Activated CD4-positive, alpha-beta T cell treated with anti-CD3 and anti-CD28 coated beads, Interleukin-2, amount 10 ng/mL, durations not matched to agents 7 days and 5 days (primary cell): ENCODE data around the gene PRG2. TPM values are rescaled to one million over a fixed set of nuclear protein-coding genes. Genes with fewer than 3 reads are reported as not detected.
"Not testable (repeated sequence)": the region's sequence is repeated elsewhere in the genome, so short reads cannot be mapped to it uniquely, and the experiment has no call there.

ENCODE experiments used
- CTCF ChIA-PET: fragments of 350-600 bp; sonication (Branson Sonifier 250); formaldehyde crosslinking; loops from one replicate; lab custom pipeline; 2021; ENCODE audit warnings: antibody characterized with exemption; lab: Charles Lee
- POLR2A ChIA-PET: fragments of 350-600 bp; sonication (Branson Sonifier 250); formaldehyde crosslinking; loops from one replicate; lab custom pipeline; 2021; ENCODE audit warnings: antibody characterized with exemption; lab: Charles Lee
- DNase-seq: peaks from one replicate; pipeline ENCODE4 v3.0.0-alpha.2; 2020
- H3K27ac Mint-ChIP-seq: one replicate; pipeline ENCODE4 v1.8.0; 2021; ENCODE audit warnings: mild to moderate bottlenecking, moderate library complexity, mixed read lengths
- H3K27me3 Mint-ChIP-seq: one replicate; pipeline ENCODE4 v1.8.0; 2021; ENCODE audit warnings: mixed read lengths
- H3K36me3 Mint-ChIP-seq: one replicate; pipeline ENCODE4 v1.8.0; 2021; ENCODE audit warnings: low read depth, mixed read lengths
- H3K4me1 Mint-ChIP-seq: one replicate; pipeline ENCODE4 v1.8.0; 2021; ENCODE audit warnings: mixed read lengths
- H3K4me3 Mint-ChIP-seq: one replicate; pipeline ENCODE4 v1.8.0; 2021; ENCODE audit warnings: mild to moderate bottlenecking, moderate library complexity, mixed read lengths
- H3K9me3 Mint-ChIP-seq: one replicate; pipeline ENCODE4 v1.8.0; 2021; ENCODE audit warnings: mixed read lengths
- total RNA-seq, 2 experiments: library from RNA; stranded (reverse); gene quantifications; one replicate each; pipeline ENCODE4 v1.2.3, GENCODE V29; 2021

The PRG2 gene
- total RNA-seq, 2 experiments from 2014 or later: 0.17 to 0.40 TPM

DNA sequence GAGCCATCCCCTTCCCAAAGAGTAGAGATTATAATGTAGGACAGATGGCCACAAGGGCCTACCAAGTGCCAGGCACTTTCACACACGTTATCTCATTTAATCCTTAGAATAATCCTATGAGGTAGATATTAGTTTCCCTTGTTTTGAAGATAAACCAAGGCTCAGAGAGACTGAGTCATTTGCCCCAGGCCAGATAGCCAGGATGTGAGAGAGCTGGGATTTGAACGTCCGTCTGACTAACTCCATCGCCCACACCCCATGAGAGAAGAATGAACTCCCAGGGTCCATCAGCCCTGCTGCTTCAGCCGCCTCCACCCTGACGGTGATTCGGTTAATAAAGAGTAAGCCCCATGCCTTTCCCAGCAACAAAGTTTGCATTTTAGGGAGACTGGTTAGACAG lies 20.2 kb downstream of the PRG2 start:
- Mint-ChIP-seq H3K4me1 (no peaks in the 10 kb centered on the region), H3K27me3 (no peaks in the 10 kb centered on the region), H3K27ac (no peak overlapping the region), H3K9me3 (no peaks in the 10 kb centered on the region), H3K4me3 (no peak overlapping the region), H3K36me3 (no peaks in the 10 kb centered on the region)
- ChIA-PET CTCF (interaction anchor here (0.6 to 2.1 kb wide), 3 partner anchors 25 to 486 kb away, joined by 3 to 4 read pairs (median 3); no protein-coding TSS in a partner anchor), POLR2A (no interaction called here)
- DNase-seq: no peak

DNA sequence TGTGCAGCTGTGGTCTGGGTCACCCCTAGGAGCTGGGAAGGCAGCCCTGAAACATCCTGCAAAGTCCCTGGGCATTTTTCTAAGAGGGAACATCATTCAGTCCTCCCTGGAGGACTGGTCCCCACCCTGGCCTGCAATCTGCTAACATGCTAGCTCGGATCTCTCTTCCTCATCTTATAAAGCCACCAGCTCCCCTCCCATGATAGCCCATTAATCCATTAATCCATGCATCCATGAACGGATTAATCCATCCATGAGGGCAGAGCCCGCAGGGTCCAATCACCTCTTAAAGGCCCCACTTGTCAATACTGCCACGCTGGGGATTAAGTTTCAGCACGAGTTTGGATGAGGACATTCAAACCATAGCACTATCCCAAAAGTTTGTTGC lies 21.6 kb downstream of the PRG2 start:
- Mint-ChIP-seq H3K27ac (peak overlapping the region; percentile 19), H3K4me1 (no peaks in the 10 kb centered on the region)
- POLR2A ChIA-PET: no interaction called here

DNA sequence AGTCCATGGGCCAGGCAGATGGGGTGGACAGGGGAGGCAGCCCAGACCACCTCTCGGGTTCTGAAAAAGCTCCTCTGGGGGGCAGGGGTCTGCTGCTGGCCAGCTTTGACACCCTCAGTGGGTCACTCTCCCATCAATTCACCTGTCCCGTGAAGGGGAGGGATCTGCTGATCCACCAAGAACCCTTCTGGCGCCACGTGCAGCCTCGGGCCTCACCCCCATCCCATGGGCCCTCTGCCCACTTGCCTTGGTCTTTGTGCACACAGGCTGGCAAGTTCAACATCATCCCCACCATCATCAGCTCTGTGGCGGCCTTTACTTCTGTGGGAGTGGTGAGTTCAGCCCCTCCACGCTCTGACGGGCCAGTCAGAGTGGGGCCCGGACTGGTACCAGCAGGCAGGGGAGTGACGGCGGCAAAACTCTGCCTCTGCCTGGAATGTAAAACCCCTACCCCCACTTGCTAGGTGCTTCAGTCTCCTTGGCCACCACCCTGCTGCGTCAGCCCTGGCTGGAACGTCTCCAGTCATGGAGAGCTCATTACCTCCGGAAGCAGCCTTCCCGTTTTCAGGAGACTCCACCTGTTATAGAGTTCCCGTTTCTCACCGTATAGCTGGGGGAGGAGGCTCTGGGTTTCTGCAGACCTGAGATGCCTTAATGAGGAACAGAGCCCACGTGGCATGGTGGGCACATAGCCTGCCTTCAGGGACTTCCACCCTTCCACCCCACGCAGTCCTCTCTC lies 22.2 kb downstream of the PRG2 start:
- Mint-ChIP-seq H3K4me1 (no peaks in the 10 kb centered on the region), H3K36me3 (no peaks in the 10 kb centered on the region)
- POLR2A ChIA-PET: no interaction called here

More for the DNA sequence above, 21.6 kb downstream of the PRG2 start:
- no peaks in the 10 kb centered on the region for H3K36me3 Mint-ChIP-seq
- no peak overlapping the region for H3K4me3 Mint-ChIP-seq
- CTCF ChIA-PET: interaction anchor here (0.6 to 1.0 kb wide), 2 partner anchors 9 to 19 kb away, joined by 3 to 4 read pairs; no protein-coding TSS in a partner anchor
- no peaks in the 10 kb centered on the region for H3K27me3 Mint-ChIP-seq
- no peak for DNase-seq
- H3K9me3 Mint-ChIP-seq: no peaks in the 10 kb centered on the region

DNA sequence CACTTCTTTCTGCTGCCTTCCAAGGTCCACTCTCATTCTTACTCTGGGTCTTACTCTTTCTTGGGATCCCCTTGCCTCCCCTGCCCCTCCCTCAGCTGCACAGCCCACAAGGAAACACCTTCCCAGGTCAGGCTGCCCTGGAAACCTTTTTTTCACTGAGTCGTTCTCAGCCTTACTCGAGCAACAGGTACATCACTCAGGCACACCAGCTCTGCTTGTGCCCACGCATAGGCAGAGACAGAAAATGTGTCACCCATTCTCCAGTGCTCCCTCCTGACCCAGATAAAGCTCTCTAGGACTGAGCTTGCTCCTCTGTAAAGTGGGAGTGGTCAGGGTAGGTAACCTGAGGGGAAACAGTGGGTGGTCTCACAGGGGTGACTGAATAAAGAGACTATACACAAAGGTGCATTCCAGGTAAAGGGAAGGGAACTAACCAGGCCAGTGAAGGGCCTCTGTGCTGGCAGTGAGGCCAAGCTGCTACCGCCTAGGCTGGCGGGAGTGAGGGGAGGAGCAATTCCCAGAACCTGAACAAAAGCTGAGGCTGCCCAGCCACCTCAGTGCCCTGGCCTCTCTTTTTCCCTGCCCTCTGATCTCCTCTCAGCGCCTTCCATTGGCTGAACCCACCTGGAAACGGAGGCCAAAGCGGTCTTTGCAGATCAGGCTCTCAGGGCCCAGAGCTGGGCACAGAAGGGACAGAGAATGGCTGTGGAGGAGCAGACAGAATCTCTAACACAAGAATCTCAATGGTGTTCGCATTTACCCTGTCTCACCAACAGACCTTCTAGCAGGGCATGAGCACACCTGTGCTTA lies 25.4 kb downstream of the PRG2 start:
- no peak overlapping the region for H3K4me3 Mint-ChIP-seq
- H3K4me1 Mint-ChIP-seq: no peaks in the 10 kb centered on the region
- ChIA-PET POLR2A (no interaction called here), CTCF (interaction anchor here (0.8 to 1.3 kb wide), 2 partner anchors 28 to 81 kb away, joined by 3 read pairs; no protein-coding TSS in a partner anchor)
- H3K27me3 Mint-ChIP-seq: no peaks in the 10 kb centered on the region
- H3K36me3 Mint-ChIP-seq: no peaks in the 10 kb centered on the region
- no peak for DNase-seq
- no peaks in the 10 kb centered on the region for H3K9me3 Mint-ChIP-seq
- no peak overlapping the region for H3K27ac Mint-ChIP-seq

More for the DNA sequence above, 22.2 kb downstream of the PRG2 start:
- Mint-ChIP-seq H3K27ac (peak overlapping the region; percentile 19), H3K4me3 (no peak overlapping the region), H3K27me3 (no peaks in the 10 kb centered on the region), H3K9me3 (no peaks in the 10 kb centered on the region)
- no peak for DNase-seq
- CTCF ChIA-PET: interaction anchor here (0.6 to 1.0 kb wide), 2 partner anchors 10 to 18 kb away, joined by 3 to 4 read pairs; no protein-coding TSS in a partner anchor

DNA sequence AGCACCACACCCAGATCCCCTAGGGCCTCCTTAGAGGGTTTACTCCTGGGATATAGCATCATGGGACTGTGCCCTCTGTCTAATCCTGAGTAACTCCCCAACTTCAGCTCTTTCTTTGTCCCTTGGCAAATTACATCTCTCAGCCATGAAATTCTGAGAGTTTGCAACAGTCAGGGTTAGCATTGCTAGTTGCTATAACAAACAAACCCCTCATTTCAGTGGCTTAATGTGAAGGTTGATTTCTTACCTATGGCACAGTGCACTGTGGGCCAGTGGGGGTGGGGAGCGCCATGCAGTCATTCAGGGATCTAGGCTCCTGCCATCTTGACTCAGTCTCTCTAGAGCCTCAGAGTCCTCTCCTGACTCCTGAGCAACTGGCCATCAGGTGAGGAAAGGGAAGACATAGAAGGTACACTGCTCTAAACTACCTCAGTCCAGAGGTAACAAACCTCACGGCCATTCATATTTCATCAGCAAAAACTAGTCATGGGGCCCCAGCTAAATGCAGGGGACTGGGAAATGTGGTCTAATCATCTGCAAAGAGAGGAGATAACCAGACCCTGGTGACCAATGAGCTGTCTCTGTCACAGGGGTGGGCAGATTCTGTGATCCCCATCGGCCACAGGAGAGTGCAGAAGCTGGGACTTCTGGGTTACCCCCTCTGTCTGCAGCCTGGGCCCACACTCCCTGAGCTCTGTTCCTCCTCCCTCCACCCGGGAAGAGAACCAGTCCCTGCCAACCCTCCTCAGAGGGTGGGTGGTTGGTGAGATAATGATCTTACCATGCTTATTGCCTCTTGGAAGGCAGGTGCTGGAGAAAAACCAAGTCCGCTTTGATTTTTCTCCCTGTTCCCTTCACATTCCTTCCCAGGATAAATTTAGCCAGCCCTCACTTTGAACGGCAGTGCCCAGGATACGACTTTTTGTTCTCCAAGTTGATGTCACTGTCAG lies 27.0 kb downstream of the PRG2 start:
- Mint-ChIP-seq H3K4me1 (no peaks in the 10 kb centered on the region), H3K27me3 (no peaks in the 10 kb centered on the region), H3K36me3 (no peaks in the 10 kb centered on the region), H3K27ac (no peak overlapping the region), H3K4me3 (no peak overlapping the region), H3K9me3 (no peaks in the 10 kb centered on the region)
- POLR2A ChIA-PET: no interaction called here
- no peak for DNase-seq
- CTCF ChIA-PET: interaction anchor here (1.2 to 1.7 kb wide), 3 partner anchors 10 to 30 kb away, joined by 3 to 4 read pairs (median 3); no protein-coding TSS in a partner anchor

DNA sequence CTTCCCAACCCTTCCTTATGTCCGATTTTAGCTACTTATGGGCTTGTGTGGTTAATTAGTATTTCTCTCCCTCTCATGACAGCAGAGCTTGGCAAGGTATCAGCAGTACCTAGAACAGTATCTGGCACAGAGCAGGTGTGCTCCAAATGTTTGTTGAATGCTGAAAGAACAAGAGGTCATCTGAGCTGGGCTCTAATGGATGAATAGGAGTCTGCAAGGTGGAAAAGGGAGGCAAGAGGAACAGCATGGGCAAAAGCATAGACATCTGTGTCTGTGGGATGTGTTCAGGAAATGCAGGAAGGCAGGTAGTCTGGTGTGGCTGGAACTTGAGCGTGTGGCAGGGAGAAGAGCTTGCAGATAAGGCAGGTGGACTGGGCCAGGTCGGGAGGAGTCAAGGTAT lies 28.5 kb downstream of the PRG2 start:
- ChIA-PET CTCF (interaction anchor here (0.6 to 1.7 kb wide), 4 partner anchors 11 to 341 kb away, joined by 3 to 4 read pairs (median 3); no protein-coding TSS in a partner anchor), POLR2A (no interaction called here)
- no peak overlapping the region for H3K4me3 Mint-ChIP-seq
- DNase-seq: no peak
- H3K36me3 Mint-ChIP-seq: no peaks in the 10 kb centered on the region
- H3K4me1 Mint-ChIP-seq: no peaks in the 10 kb centered on the region
- H3K9me3 Mint-ChIP-seq: no peaks in the 10 kb centered on the region
- H3K27me3 Mint-ChIP-seq: no peaks in the 10 kb centered on the region
- no peak overlapping the region for H3K27ac Mint-ChIP-seq

DNA sequence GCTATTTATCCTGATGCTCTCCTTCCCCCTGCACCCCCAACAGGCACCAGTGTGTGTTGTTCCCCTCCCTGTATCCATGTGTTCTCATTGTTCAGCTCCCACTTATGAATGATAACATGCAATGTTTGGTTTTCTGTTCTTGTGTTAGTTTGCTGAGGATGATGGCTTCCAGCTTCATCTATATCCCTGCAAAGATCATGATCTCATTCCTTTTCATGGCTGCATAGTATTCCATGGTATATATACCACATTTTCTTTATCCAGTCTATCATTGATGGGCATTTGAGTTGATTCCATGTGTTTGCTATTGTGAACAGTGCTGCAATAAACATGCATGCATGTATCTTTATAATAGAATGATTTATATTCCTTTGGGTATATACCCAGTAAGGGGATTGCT lies 29.0 kb downstream of the PRG2 start:
- H3K36me3 Mint-ChIP-seq, H3K4me1 Mint-ChIP-seq, H3K27ac Mint-ChIP-seq, POLR2A ChIA-PET, H3K27me3 Mint-ChIP-seq, DNase-seq, H3K9me3 Mint-ChIP-seq, H3K4me3 Mint-ChIP-seq: not testable (repeated sequence)
- CTCF ChIA-PET: interaction anchor here (0.9 kb wide), 1 partner anchor 132 kb away, joined by 3 read pairs; no protein-coding TSS in a partner anchor

DNA sequence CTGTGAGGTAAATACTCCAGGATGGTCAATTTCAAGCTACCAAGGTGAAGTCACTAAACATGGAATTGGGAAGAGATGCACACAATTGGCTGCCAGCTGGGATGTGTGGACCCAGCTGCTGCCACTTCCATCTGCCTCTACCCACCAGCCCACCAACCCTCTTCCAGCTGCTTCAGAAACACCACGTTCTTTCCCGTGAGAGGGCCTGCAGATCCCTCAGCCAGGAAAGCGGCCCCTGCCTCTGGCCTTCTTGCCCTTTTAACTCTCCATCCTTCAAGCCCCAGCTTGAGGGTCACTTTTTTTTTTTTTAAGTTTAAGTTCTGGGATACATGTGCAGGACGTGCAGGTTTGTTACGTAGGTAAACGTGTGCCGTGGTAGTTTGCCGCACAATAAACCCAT lies 29.5 kb downstream of the PRG2 start:
- Mint-ChIP-seq H3K27ac (no peak overlapping the region), H3K36me3 (no peaks in the 10 kb centered on the region), H3K4me1 (peaks cover 4% of the 10 kb centered on the region), H3K9me3 (no peaks in the 10 kb centered on the region), H3K27me3 (peaks cover 8% of the 10 kb centered on the region), H3K4me3 (no peak overlapping the region)
- ChIA-PET CTCF (interaction anchor here (0.6 to 1.3 kb wide), 3 partner anchors 81 to 132 kb away, joined by 3 to 8 read pairs (median 3); no protein-coding TSS in a partner anchor), POLR2A (no interaction called here)
- no peak for DNase-seq

DNA sequence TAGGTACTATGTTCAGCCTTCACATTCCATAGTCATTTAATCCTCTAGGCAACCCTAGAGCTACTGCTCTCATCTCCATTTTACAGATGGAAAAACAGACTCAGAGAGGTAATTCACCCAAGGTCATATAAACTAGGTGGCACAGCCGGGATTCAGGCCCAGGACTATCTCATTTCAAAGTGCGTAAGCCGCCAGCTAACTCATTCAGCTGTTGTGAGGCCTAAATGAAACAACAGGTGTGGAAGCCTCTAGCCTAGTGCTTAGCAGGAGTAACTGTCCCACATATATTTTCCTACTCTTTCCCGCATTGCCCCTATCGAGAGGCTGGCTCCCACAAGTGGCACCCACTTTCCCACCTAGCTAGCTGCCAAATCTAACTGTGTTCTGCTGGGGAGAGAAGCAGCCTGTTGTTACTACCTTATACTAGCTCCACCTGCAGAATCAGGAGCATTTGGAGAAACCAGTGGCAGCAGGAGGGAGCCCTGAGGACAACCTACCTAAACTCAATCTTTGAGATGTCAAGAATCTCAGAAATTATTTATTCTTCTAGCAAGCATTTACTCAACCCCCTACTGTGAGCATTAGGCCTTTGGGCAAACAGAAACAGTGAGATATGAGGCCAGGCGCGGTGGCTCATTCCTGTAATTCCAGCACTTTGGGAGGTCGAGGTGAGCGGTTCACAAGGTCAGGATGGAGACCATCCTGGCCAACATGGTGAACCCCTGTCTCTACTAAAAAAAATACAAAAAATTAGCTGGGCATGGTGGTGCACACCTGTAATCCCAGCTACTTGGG lies 30.4 kb downstream of the PRG2 start:
- CTCF ChIA-PET: interaction anchor here (0.9 to 1.4 kb wide), 3 partner anchors 14 to 133 kb away, joined by 3 to 8 read pairs (median 4); no protein-coding TSS in a partner anchor
- no peak for DNase-seq
- Mint-ChIP-seq H3K4me1 (peaks cover 4% of the 10 kb centered on the region), H3K27ac (no peak overlapping the region), H3K36me3 (no peaks in the 10 kb centered on the region), H3K9me3 (no peaks in the 10 kb centered on the region), H3K4me3 (no peak overlapping the region), H3K27me3 (peaks cover 9% of the 10 kb centered on the region)
- POLR2A ChIA-PET: no interaction called here

DNA sequence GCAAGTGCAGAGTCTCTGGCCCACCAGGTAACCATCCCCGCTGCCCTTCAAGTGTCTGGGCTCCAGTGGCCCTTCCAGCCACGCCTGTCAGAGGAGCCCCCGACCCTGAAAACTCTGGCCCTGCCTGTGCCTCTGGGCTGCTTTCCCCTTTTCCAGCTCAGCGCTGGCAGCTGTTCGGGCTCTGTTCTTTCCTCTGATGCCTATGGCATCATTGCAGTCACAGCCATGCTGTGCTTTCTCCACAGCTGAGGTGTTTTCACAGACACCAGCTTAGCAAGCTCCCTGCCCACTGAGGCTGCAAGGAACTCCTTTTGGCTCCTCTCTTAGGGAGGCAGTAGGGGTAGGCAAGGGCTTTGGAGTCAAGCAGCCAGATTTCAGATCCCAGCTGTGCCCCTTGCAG lies 31.1 kb downstream of the PRG2 start:
- Mint-ChIP-seq H3K4me1 (peaks cover 4% of the 10 kb centered on the region), H3K4me3 (no peak overlapping the region), H3K27me3 (peaks cover 10% of the 10 kb centered on the region), H3K9me3 (no peaks in the 10 kb centered on the region), H3K36me3 (no peaks in the 10 kb centered on the region), H3K27ac (no peak overlapping the region)
- no peak for DNase-seq
- CTCF ChIA-PET: interaction anchor here (1.3 to 1.4 kb wide), 2 partner anchors 13 to 98 kb away, joined by 4 to 8 read pairs; no protein-coding TSS in a partner anchor
- POLR2A ChIA-PET: no interaction called here

DNA sequence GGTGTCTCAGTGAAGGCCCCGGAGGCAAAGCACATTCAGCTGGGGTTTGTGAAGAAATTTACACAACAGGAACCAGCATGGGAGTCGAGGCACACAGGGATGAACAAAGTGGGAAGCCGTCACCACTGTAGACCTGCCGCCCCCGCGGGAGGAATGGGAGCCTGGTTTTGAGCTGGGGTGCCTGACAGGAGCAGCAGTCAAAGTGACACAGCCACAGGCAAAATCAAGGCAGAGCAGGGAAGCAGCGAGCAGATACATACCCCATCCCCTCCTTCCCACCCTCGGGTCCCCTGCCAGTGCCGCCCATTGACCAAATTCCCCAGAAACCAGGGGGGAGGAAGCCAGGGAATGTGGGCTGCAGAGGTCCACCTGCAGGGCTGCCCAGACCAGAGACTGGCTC lies 31.5 kb downstream of the PRG2 start:
- POLR2A ChIA-PET: no interaction called here
- Mint-ChIP-seq H3K4me1 (peaks cover 4% of the 10 kb centered on the region), H3K27me3 (peaks cover 11% of the 10 kb centered on the region), H3K4me3 (no peak overlapping the region), H3K36me3 (no peaks in the 10 kb centered on the region), H3K9me3 (no peaks in the 10 kb centered on the region), H3K27ac (no peak overlapping the region)
- CTCF ChIA-PET: interaction anchor here (1.4 kb wide), 1 partner anchor 13 kb away, joined by 4 read pairs; no protein-coding TSS in a partner anchor
- DNase-seq: no peak
